ENCODE measurements around the gene PRR5L. TPM values are rescaled to one million over a fixed set of nuclear protein-coding genes. Genes with fewer than 3 reads are reported as not detected.

PRR5L gene, protein sequence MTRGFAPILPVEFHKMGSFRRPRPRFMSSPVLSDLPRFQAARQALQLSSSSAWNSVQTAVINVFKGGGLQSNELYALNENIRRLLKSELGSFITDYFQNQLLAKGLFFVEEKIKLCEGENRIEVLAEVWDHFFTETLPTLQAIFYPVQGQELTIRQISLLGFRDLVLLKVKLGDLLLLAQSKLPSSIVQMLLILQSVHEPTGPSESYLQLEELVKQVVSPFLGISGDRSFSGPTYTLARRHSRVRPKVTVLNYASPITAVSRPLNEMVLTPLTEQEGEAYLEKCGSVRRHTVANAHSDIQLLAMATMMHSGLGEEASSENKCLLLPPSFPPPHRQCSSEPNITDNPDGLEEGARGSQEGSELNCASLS
- total RNA-seq (2011; cell fraction: chromatin; rRNA removed; ENCODE audit: low replicate concordance): 0.37 and 0.74 TPM in 2 replicates
- total RNA-seq (2011; cell fraction: nucleolus; rRNA removed): 0.50 and 0.66 TPM in 2 replicates
- 0.22 and 1.3 TPM in 2 replicates for total RNA-seq (2011; cell fraction: nucleoplasm; rRNA removed)
- 0.53 TPM in 1 of 2 replicates, not detected in the other for total RNA-seq (2014; rRNA removed)
- total RNA-seq (2014; rRNA removed; fragmentation: Illumina TruSeq; extraction: Trizol): 0.16 and 0.29 TPM in 2 replicates
- 0.11 TPM in 1 of 2 replicates, not detected in the other for total RNA-seq (2015; rRNA removed; fragmentation: Illumina TruSeq; extraction: Trizol)
- 0.07 and 0.60 TPM in 2 replicates for total RNA-seq (2021)
- polyA plus RNA-seq (2011; rRNA removed): 0.15 and 0.36 TPM in 2 replicates
- 0.09 and 0.15 TPM in 2 replicates for polyA plus RNA-seq (2011; cell fraction: cytosol; rRNA removed)
- polyA plus RNA-seq (2011; cell fraction: nucleus; rRNA removed): 0.20 and 0.63 TPM in 2 replicates
- polyA plus RNA-seq (2012): 0.30 and 0.79 TPM in 2 replicates
- polyA plus RNA-seq (2014; fragmentation: Illumina TruSeq; extraction: Trizol): 0.39 and 0.40 TPM in 2 replicates
- under 1 TPM in 1 of 2 experiments, not detected in 1; 0.25 TPM for polyA plus RNA-seq (2014; fragmentation: Nextera tagmentation; extraction: Ambion mirVana)
- 0.50 and 2.5 TPM in 2 replicates for polyA plus RNA-seq (2014; rRNA removed)
- polyA minus RNA-seq (2011; rRNA and poly(A)+ RNA removed): 0.18 and 0.33 TPM in 2 replicates
- polyA minus RNA-seq (2011; cell fraction: cytosol; rRNA and poly(A)+ RNA removed): not detected in 2 replicates
- 0.11 and 0.81 TPM in 2 replicates for polyA minus RNA-seq (2011; cell fraction: nucleus; rRNA and poly(A)+ RNA removed)
- percentile 27 among the genes with signal in this experiment for Bru-seq, nascent RNA
- percentile 16 among the genes with signal in this experiment for BruChase-seq, experiment 1, labeled RNA remaining after a 2-hour chase
- BruChase-seq, experiment 2, labeled RNA remaining after a 6-hour chase: percentile 25 among the genes with signal in this experiment
- long read RNA-seq, experiment 1: 0 reads
- long read RNA-seq, experiment 2, partial matches to known transcripts: 0 of 1 reads
- long read RNA-seq, experiment 2, other reads (novel, unspliced or antisense): 1 of 1 reads
- long read RNA-seq, experiment 3: 0 reads

GRCh38 chr11:36295926-36296325, at the start of gene PRR5L:
PRR5L (plus strand) TSS chr11:36296288; CDS start chr11:36401122, 104,834 bp downstream.
- WGBS (ENCODE audit: insufficient coverage, low coverage, missing lambda C conversion rate): 0% methylated on average over 3 of the region's 3 CpGs
- Histone ChIP-seq H3K4me2 (ENCODE audit: insufficient read depth, low read length) (no peak within 1 kb of the TSS), H4K20me1 (replicated peaks; ENCODE audit: control insufficient read depth, insufficient read depth, low read length) (no peaks in the 10 kb centered on the region), H3K9me3 (replicated peaks; ENCODE audit: control insufficient read depth, insufficient read depth, low read depth, low read length) (no peaks in the 10 kb centered on the region), H3K4me3 (no peak within 1 kb of the TSS), H3K9ac (ENCODE audit: insufficient read depth in 1 of 2, low read depth in 2 of 2, low read length in 2 of 2) (no peak within 1 kb of the TSS), H3K27ac (ENCODE audit: extremely low read depth, low read depth, low read length) (no peak within 1 kb of the TSS), H3K9me1 (ENCODE audit: control insufficient read depth, insufficient read depth, low read length) (no peaks in the 10 kb centered on the region), H2AFZ (ENCODE audit: low read depth, low read length) (no peak within 1 kb of the TSS), H3K36me3 (ENCODE audit: control insufficient read depth, insufficient read depth, low read length) (no peaks in the 10 kb centered on the region), H3K27me3 (ENCODE audit: control insufficient read depth in 2 of 2, insufficient read depth in 2 of 2, low read length in 2 of 2) (peaks cover 6 to 8% of the 10 kb centered on the region in 2 experiments), H3K79me2 (ENCODE audit: control insufficient read depth, insufficient read depth, low read length) (no peaks in the 10 kb centered on the region), H3K4me1 (replicated peaks in 1 of 2; ENCODE audit: control insufficient read depth in 2 of 2, insufficient read depth in 2 of 2, low read length in 2 of 2) (no peaks in the 10 kb centered on the region)
- ChIA-PET POLR2A (no interaction called here), CTCF (ENCODE audit: low intra/inter-chr PET ratio) (no interaction called here)
- in situ Hi-C loops (cut with MboI) (no loop called here), intact Hi-C loops (cut with micrococcal nuclease) (no loop called here)
- no TSS peak for BruUV-seq (replicated peaks)
- DNase-seq (ENCODE audit: extremely low read depth in 1 of 4, low spot score in 3 of 4) (no peak), ATAC-seq (no peak), FAIRE-seq (no peak)
- no peak for TF ChIP-seq KDM2B (CRISPR knock-in tag; IDR thresholded peaks at IDR 0.05)
- TF ChIP-seq ATF7 (IDR thresholded peaks at IDR 0.05): no peak
- no peak for TF ChIP-seq RNF2 (IDR thresholded peaks at IDR 0.05)
- no peak for TF ChIP-seq GABPB2 (CRISPR knock-in tag; conservative IDR thresholded peaks at IDR 0.05)
- TF ChIP-seq ZNF224 (CRISPR knock-in tag; IDR thresholded peaks at IDR 0.05): no peak
- no peak for TF ChIP-seq PRPF4 (IDR thresholded peaks at IDR 0.05; ENCODE audit: insufficient read depth, low read depth, low read length, poor library complexity, severe bottlenecking)
- TF ChIP-seq, protein P1, sequence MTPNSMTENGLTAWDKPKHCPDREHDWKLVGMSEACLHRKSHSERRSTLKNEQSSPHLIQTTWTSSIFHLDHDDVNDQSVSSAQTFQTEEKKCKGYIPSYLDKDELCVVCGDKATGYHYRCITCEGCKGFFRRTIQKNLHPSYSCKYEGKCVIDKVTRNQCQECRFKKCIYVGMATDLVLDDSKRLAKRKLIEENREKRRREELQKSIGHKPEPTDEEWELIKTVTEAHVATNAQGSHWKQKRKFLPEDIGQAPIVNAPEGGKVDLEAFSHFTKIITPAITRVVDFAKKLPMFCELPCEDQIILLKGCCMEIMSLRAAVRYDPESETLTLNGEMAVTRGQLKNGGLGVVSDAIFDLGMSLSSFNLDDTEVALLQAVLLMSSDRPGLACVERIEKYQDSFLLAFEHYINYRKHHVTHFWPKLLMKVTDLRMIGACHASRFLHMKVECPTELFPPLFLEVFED (CRISPR knock-in tag; conservative IDR thresholded peaks at IDR 0.05): no peak
- no peak for TF ChIP-seq COPS2 (conservative IDR thresholded peaks at IDR 0.05)
- no peak for TF ChIP-seq SRSF9 (IDR thresholded peaks at IDR 0.05; ENCODE audit: borderline replicate concordance, low read depth, low read length)
- no peak for TF ChIP-seq GTF2F1 (IDR thresholded peaks at IDR 0.05; ENCODE audit: low read depth, low read length)
- no peak for TF ChIP-seq ZNF143 (CRISPR knock-in tag; IDR thresholded peaks at IDR 0.05)
- no peak for TF ChIP-seq ZNF639 (CRISPR knock-in tag; conservative IDR thresholded peaks at IDR 0.05 in 1 of 2, IDR thresholded peaks at IDR 0.05 in 1 of 2)
- no peak for TF ChIP-seq CBFA2T2 (conservative IDR thresholded peaks at IDR 0.05)

Measured in K562 (cell line).